Neutrophil (primary cell): ENCODE data around the gene TBC1D9.

Experiments used
- H3K27ac ChIP-seq: fragments of 200-600 bp; sonication (generic); 2 replicates; pipeline ENCODE4 v1.5.1; 2016; ENCODE audit warnings: mild to moderate bottlenecking, moderate library complexity
- H3K27me3 ChIP-seq: fragments of 200-600 bp; sonication (generic); 2 replicates; pipeline ENCODE4 v1.6.0; 2016; ENCODE audit warnings: mild to moderate bottlenecking
- H3K36me3 ChIP-seq: fragments of 200-600 bp; sonication (generic); 2 replicates; pipeline ENCODE4 v1.5.1; 2017
- H3K4me1 ChIP-seq, 2 experiments: fragments of 200-600 bp in 1 of 2; sonication (generic) in 1 of 2; 1 replicate in 1 of 2; 2 replicates in 1 of 2; pipeline versions ENCODE4 v1.5.1 to v1.6.1; 2013 to 2016; ENCODE audit warnings: low read depth in 1 of 2, low read length in 1 of 2, mild to moderate bottlenecking in 1 of 2, moderate library complexity in 1 of 2; ENCODE audit not compliant: control insufficient read depth in 1 of 2, insufficient read depth in 1 of 2
- H3K4me3 ChIP-seq, 2 experiments: fragments of 200-600 bp in 1 of 2; sonication (generic) in 1 of 2; 1 replicate in 1 of 2; 2 replicates in 1 of 2; pipeline ENCODE4 v1.5.1; 2013 to 2016; ENCODE audit warnings: low read depth in 1 of 2, low read length in 1 of 2, mild to moderate bottlenecking in 1 of 2, moderate library complexity in 1 of 2
- H3K9me3 ChIP-seq: fragments of 200-600 bp; sonication (generic); 2 replicates; pipeline ENCODE4 v1.5.1; 2016
- CTCF ChIP-seq: fragments of 200-600 bp; sonication (generic); IDR thresholded peaks from 2 replicates; pipeline ENCODE4 v1.5.1; 2016; ENCODE audit warnings: antibody characterized with exemption

Gene TBC1D9

GRCh38 chr4:140641105-140641555, 115.1 kb downstream of the TBC1D9 start:
- Histone ChIP-seq H3K27ac (no peak overlapping the region), H3K36me3 (no peaks in the 10 kb centered on the region), H3K4me1 (no peaks in the 10 kb centered on the region), H3K9me3 (no peaks in the 10 kb centered on the region), H3K27me3 (no peaks in the 10 kb centered on the region), H3K4me3 (no peak overlapping the region)
- no peak for TF ChIP-seq CTCF

GRCh38 chr4:140640150-140640748, 115.9 kb downstream of the TBC1D9 start:
- no peaks in the 10 kb centered on the region for H3K27me3 ChIP-seq
- H3K36me3 ChIP-seq: no peaks in the 10 kb centered on the region
- TF ChIP-seq CTCF: no peak
- H3K4me1 ChIP-seq: no peaks in the 10 kb centered on the region
- H3K27ac ChIP-seq: no peak overlapping the region
- no peak overlapping the region for H3K4me3 ChIP-seq
- no peaks in the 10 kb centered on the region for H3K9me3 ChIP-seq

GRCh38 chr4:140639066-140639465, 117.1 kb downstream of the TBC1D9 start:
- Histone ChIP-seq H3K27ac (no peak overlapping the region), H3K4me3 (no peak overlapping the region), H3K27me3 (no peaks in the 10 kb centered on the region), H3K9me3 (no peaks in the 10 kb centered on the region), H3K4me1 (no peaks in the 10 kb centered on the region), H3K36me3 (no peaks in the 10 kb centered on the region)
- TF ChIP-seq CTCF: no peak

- Histone ChIP-seq H3K36me3 (no peaks in the 10 kb centered on the region), H3K27me3 (no peaks in the 10 kb centered on the region), H3K4me3 (no peak overlapping the region), H3K4me1 (no peaks in the 10 kb centered on the region), H3K9me3 (no peaks in the 10 kb centered on the region), H3K27ac (no peak overlapping the region)
- TF ChIP-seq CTCF: no peak
Observed at GRCh38 chr4:140637836-140638235, 118.3 kb downstream of the TBC1D9 start.

- Histone ChIP-seq H3K4me1 (no peaks in the 10 kb centered on the region), H3K27ac (no peak overlapping the region), H3K9me3 (no peaks in the 10 kb centered on the region), H3K36me3 (no peaks in the 10 kb centered on the region), H3K27me3 (no peaks in the 10 kb centered on the region), H3K4me3 (no peak overlapping the region)
- no peak for TF ChIP-seq CTCF
Observed at GRCh38 chr4:140635606-140636005, 120.6 kb downstream of the TBC1D9 start.
